LoVo (cell line): Measurements from ENCODE around the gene DMAC2.
"Not testable (repeated sequence)": the region's sequence is repeated elsewhere in the genome, so short reads cannot be mapped to it uniquely, and the experiment has no call there.

Experiments used
- DNase-seq: peaks from one replicate; pipeline ENCODE4 v3.0.0-alpha.2; 2016; ENCODE audit warnings: low spot score

DMAC2 gene

GRCh38 chr19:41442473-41443355, 3.0 kb upstream of the DMAC2 start, which contains the start of gene ERICH4:
TSS of gene ERICH4 (plus strand) at chr19:41443156. CDS start at chr19:41443170, 14 bp downstream.
- no peak for DNase-seq

- no peak for DNase-seq
Measured at GRCh38 chr19:41441321-41441945, 1.7 kb upstream of the DMAC2 start.

GRCh38 chr19:41437944-41438574, 1.7 kb downstream of the DMAC2 start:
- DNase-seq: no peak

GRCh38 chr19:41436674-41436951, 3.1 kb downstream of the DMAC2 start:
- no peak for DNase-seq

GRCh38 chr19:41435936-41436673, 3.6 kb downstream of the DMAC2 start:
- no peak for DNase-seq

GRCh38 chr19:41435376-41435775, 4.3 kb downstream of the DMAC2 start:
- not testable (repeated sequence) for DNase-seq

- no peak for DNase-seq
Measured at GRCh38 chr19:41434450-41434849, 5.3 kb downstream of the DMAC2 start.

- DNase-seq: no peak
Measured at GRCh38 chr19:41433171-41433570, 6.5 kb downstream of the DMAC2 start.

- no peak for DNase-seq
Measured at GRCh38 chr19:41431426-41432386, 8.0 kb downstream of the DMAC2 start.

GRCh38 chr19:41430922-41431321, 8.8 kb downstream of the DMAC2 start:
- no peak for DNase-seq

GRCh38 chr19:41428481-41428859, 11.2 kb downstream of the DMAC2 start:
- no peak for DNase-seq

GRCh38 chr19:41427647-41428480, 11.8 kb downstream of the DMAC2 start:
- no peak for DNase-seq

- no peak for DNase-seq
Measured at GRCh38 chr19:41426952-41427646, 12.6 kb downstream of the DMAC2 start, which contains the start of gene B3GNT8. TSS of gene B3GNT8 (minus strand) at chr19:41427374. CDS start at chr19:41426778, 596 bp downstream.

- no peak for DNase-seq
Measured at GRCh38 chr19:41426116-41426841, 13.4 kb downstream of the DMAC2 start.

- no peak for DNase-seq
Measured at GRCh38 chr19:41425174-41426115, 14.3 kb downstream of the DMAC2 start.

- DNase-seq: no peak
Measured at GRCh38 chr19:41424335-41425173, 15.2 kb downstream of the DMAC2 start.

- no peak for DNase-seq
Measured at GRCh38 chr19:41422955-41423354, 16.8 kb downstream of the DMAC2 start.
